B cell (primary cell): ENCODE measurements around the gene GSKIP. TPM values are rescaled to one million over a fixed set of nuclear protein-coding genes. Genes with fewer than 3 reads are reported as not detected.

Source experiments
- ATAC-seq: fragments of 200-7000 bp; cut with Tn5 transposase; one replicate; pipeline ENCODE4 v1.10.0; 2021; ENCODE audit warnings: low read depth, mild to moderate bottlenecking, moderate number of reproducible peaks, moderate library complexity
- CTCF ChIA-PET: fragments of 350-600 bp; sonication (Branson Sonifier 250); formaldehyde crosslinking; loops from one replicate; lab custom pipeline; 2021; ENCODE audit warnings: antibody characterized with exemption, inconsistent platforms; lab: Charles Lee
- POLR2A ChIA-PET: fragments of 350-600 bp; sonication (Branson Sonifier 250); formaldehyde crosslinking; loops from one replicate; lab custom pipeline; 2021; ENCODE audit warnings: antibody characterized with exemption; lab: Charles Lee
- DNase-seq: peaks from one replicate; pipeline ENCODE4 v3.0.0; 2013
- H2AFZ ChIP-seq: 2 replicates; pipeline ENCODE4 v1.6.1; 2012; ENCODE audit warnings: mild to moderate bottlenecking, low read depth, low read length; ENCODE audit not compliant: insufficient read depth, poor library complexity, severe bottlenecking
- H3K27ac ChIP-seq, 2 donors: 1 replicate in 1 of 2; 2 replicates in 1 of 2; pipeline ENCODE4 v1.5.1; 2012 to 2013; ENCODE audit warnings: low read length in 2 of 2, mild to moderate bottlenecking in 2 of 2, moderate library complexity in 1 of 2
- H3K27me3 ChIP-seq, 4 experiments: fragments of 200-600 bp in 1 of 4; sonication (generic) in 1 of 4; replicated peaks in 1 of 4; 1 replicate in 2 of 4; 2 replicates in 2 of 4; pipeline versions ENCODE4 v1.6.1 to v1.7.0; 2013 to 2016; ENCODE audit warnings: low read length in 3 of 4, mild to moderate bottlenecking in 2 of 4, mixed read lengths in 1 of 4, moderate library complexity in 1 of 4; ENCODE audit not compliant: insufficient read depth in 4 of 4, control insufficient read depth in 3 of 4; ENCODE audit errors: control extremely low read depth in 1 of 4
- H3K36me3 ChIP-seq, 2 experiments: replicated peaks in 1 of 2; 1 replicate in 1 of 2; 2 replicates in 1 of 2; pipeline versions ENCODE4 v1.6.1 to v1.7.1; 2013; ENCODE audit warnings: low read length in 1 of 2; ENCODE audit not compliant: insufficient read depth in 2 of 2, control insufficient read depth in 1 of 2; ENCODE audit errors: control extremely low read depth in 1 of 2, extremely low read depth in 1 of 2
- H3K4me1 ChIP-seq, 2 donors: fragments of 200-600 bp in 1 of 2; sonication (generic) in 1 of 2; 1 replicate in 1 of 2; 2 replicates in 1 of 2; pipeline versions ENCODE4 v1.5.1 to v1.6.1; 2013 to 2017; ENCODE audit warnings: low read length in 2 of 2; ENCODE audit not compliant: control insufficient read depth in 2 of 2, insufficient read depth in 2 of 2
- H3K4me2 ChIP-seq: replicated peaks from 2 replicates; pipeline ENCODE3; 2012; ENCODE audit warnings: mild to moderate bottlenecking, low read depth, low read length; ENCODE audit not compliant: poor library complexity, severe bottlenecking
- H3K4me3 ChIP-seq, 5 experiments: fragments of 200-600 bp in 1 of 5; sonication (generic) in 1 of 5; 1 replicate in 3 of 5; 2 replicates in 2 of 5; pipeline versions ENCODE4 v1.5.1 to v1.7.0; 2011 to 2016; ENCODE audit warnings: low read length in 4 of 5, mild to moderate bottlenecking in 4 of 5, low read depth in 2 of 5, control low read depth in 1 of 5, moderate library complexity in 1 of 5; ENCODE audit not compliant: insufficient read depth in 1 of 5; ENCODE audit errors: control extremely low read depth in 1 of 5, extremely low read depth in 1 of 5
- H3K79me2 ChIP-seq: fragments of 200-600 bp; sonication (generic); one replicate; pipeline ENCODE4 v1.6.0; 2016; ENCODE audit warnings: low read length; ENCODE audit not compliant: control insufficient read depth, insufficient read depth
- H3K9ac ChIP-seq: fragments of 200-600 bp; sonication (generic); 2 replicates; pipeline ENCODE4 v1.6.1; 2017; ENCODE audit warnings: mild to moderate bottlenecking, low read length, moderate library complexity
- H3K9me3 ChIP-seq, 3 donors: one replicate each; pipeline versions ENCODE4 v1.6.1 to v1.7.1; 2013; ENCODE audit warnings: low read length in 2 of 3; ENCODE audit not compliant: control insufficient read depth in 2 of 3, insufficient read depth in 1 of 3; ENCODE audit errors: control extremely low read depth in 1 of 3
- H4K20me1 ChIP-seq: 2 replicates; pipeline ENCODE4 v1.6.0; 2012; ENCODE audit warnings: mild to moderate bottlenecking, low read length; ENCODE audit not compliant: insufficient read depth, control insufficient read depth, poor library complexity, severe bottlenecking
- H3K27ac Mint-ChIP-seq: one replicate; pipeline ENCODE4 v1.8.0; 2021; ENCODE audit warnings: mixed read lengths
- H3K27me3 Mint-ChIP-seq: one replicate; pipeline ENCODE4 v1.8.0; 2021; ENCODE audit warnings: mixed read lengths
- H3K4me1 Mint-ChIP-seq: one replicate; pipeline ENCODE4 v1.8.0; 2021; ENCODE audit warnings: mixed read lengths
- H3K4me3 Mint-ChIP-seq: one replicate; pipeline ENCODE4 v1.8.0; 2021; ENCODE audit warnings: mixed read lengths
- H3K9me3 Mint-ChIP-seq: one replicate; pipeline ENCODE4 v1.8.0; 2022; ENCODE audit warnings: mixed read lengths; ENCODE audit not compliant: insufficient read depth
- CTCF ChIP-seq: fragments of 200-600 bp; IDR thresholded peaks from one replicate; pipeline ENCODE4 v1.8.0; 2022; ENCODE audit warnings: antibody characterized with exemption, mild to moderate bottlenecking
- EZH2 ChIP-seq: IDR thresholded peaks from 2 replicates; pipeline ENCODE4 v1.6.1; 2012; ENCODE audit warnings: borderline replicate concordance, low read depth, mild to moderate bottlenecking, moderate library complexity, low read length; ENCODE audit not compliant: insufficient read depth, poor library complexity, severe bottlenecking
- WGBS: methylation state at CpG from one replicate; pipeline ENCODE4 v1.1.5; 2013; ENCODE audit warnings: missing lambda C conversion rate; ENCODE audit not compliant: insufficient coverage; 5-methylcytosine and 5-hydroxymethylcytosine counted together
- intact Hi-C: fragments of 100-400 bp; cut with micrococcal nuclease; formaldehyde crosslinking; loops from one replicate; pipeline ENCODE4 v1.10.0; 2022
- polyA plus RNA-seq: library from polyadenylated mRNA; depleted of rRNA; stranded (reverse); fragments of >200 nt; gene quantifications from 2 replicates; pipeline ENCODE4 v1.2.3, GENCODE V29; 2012
- total RNA-seq, 2 donors: library from RNA; stranded (reverse); fragments of 120-200 nt in 1 of 2; gene quantifications; 1 replicate in 1 of 2; 2 replicates in 1 of 2; pipeline versions ENCODE4 v1.2.3 to v1.2.4, GENCODE V29; 2013 to 2022

Gene GSKIP
- total and polyA plus RNA-seq, 2 donors (not counting 1 experiment from before 2014, with no cell fraction given), result 5.7 to 15.8 TPM

- Histone ChIP-seq H3K4me3 (no peak overlapping the region), H3K4me1 (no peaks in the 10 kb centered on the region), H3K36me3 (peaks cover 0 to 6% of the 10 kb centered on the region in 2 experiments), H3K9me3 (no peaks in the 10 kb centered on the region), H3K27me3 (no peaks in the 10 kb centered on the region), H3K4me2 (no peak overlapping the region), H3K79me2 (peaks cover 66% of the 10 kb centered on the region), H4K20me1 (peaks cover 21% of the 10 kb centered on the region), H3K27ac (no peak overlapping the region), H3K9ac (no peak overlapping the region), H2AFZ (no peak overlapping the region)
- POLR2A ChIA-PET, result no interaction called here
- Mint-ChIP-seq H3K27me3 (no peaks in the 10 kb centered on the region), H3K4me1 (peaks cover under 1% of the 10 kb centered on the region), H3K27ac (no peak overlapping the region), H3K9me3 (no peaks in the 10 kb centered on the region), H3K4me3 (no peak overlapping the region)
- intact Hi-C loops, result no loop called here
- 89% methylated on average over 3 of the region's 7 CpGs for WGBS
- DNase-seq, result no peak
- ATAC-seq, result no peak
- no peak for TF ChIP-seq EZH2
- no peak for TF ChIP-seq CTCF
- CTCF ChIA-PET, result no interaction called here
These were observed 13.8 kb upstream of the GSKIP start for GRCh38 chr14:96349286-96350075.

GRCh38 chr14:96351986-96352385, 11.3 kb upstream of the GSKIP start:
- POLR2A ChIA-PET, result no interaction called here

More at GRCh38 chr14:96351986-96352385, 11.3 kb upstream of the GSKIP start:
- intact Hi-C loops, result no loop called here
- no peaks in the 10 kb centered on the region for H3K27me3 Mint-ChIP-seq
- no peak overlapping the region for H3K27ac Mint-ChIP-seq
- no peak overlapping the region for H3K4me2 ChIP-seq
- H3K4me1 ChIP-seq, result no peaks in the 10 kb centered on the region
- CTCF ChIA-PET, result no interaction called here
- H4K20me1 ChIP-seq, result peaks cover 23% of the 10 kb centered on the region
- H2AFZ ChIP-seq, result no peak overlapping the region
- no peak overlapping the region for H3K4me3 ChIP-seq
- peaks cover 3% of the 10 kb centered on the region for H3K4me1 Mint-ChIP-seq
- no peak for DNase-seq
- H3K27me3 ChIP-seq, result no peaks in the 10 kb centered on the region
- TF ChIP-seq CTCF (no peak), EZH2 (no peak)
- H3K9ac ChIP-seq, result no peak overlapping the region
- H3K36me3 ChIP-seq, result peaks cover 0 to 3% of the 10 kb centered on the region in 2 experiments
- no peak overlapping the region for H3K4me3 Mint-ChIP-seq
- ATAC-seq, result no peak
- H3K79me2 ChIP-seq, result peaks cover 80% of the 10 kb centered on the region
- WGBS, result no CpG with 5 or more reads among the region's 3 CpGs
- H3K27ac ChIP-seq, result no peak overlapping the region
- H3K9me3 Mint-ChIP-seq, result no peaks in the 10 kb centered on the region
- H3K9me3 ChIP-seq, result no peaks in the 10 kb centered on the region
